Colonic mucosa (tissue), 4 donors: ENCODE measurements around the gene PSAPL1. TPM values are rescaled to one million over a fixed set of nuclear protein-coding genes. Genes with fewer than 3 reads are reported as not detected.

ENCODE experiments used
- DNase-seq: peaks from one replicate; pipeline ENCODE4 v3.0.0-alpha.2; 2020
- H3K27ac ChIP-seq: fragments of 200-600 bp; one replicate; pipeline ENCODE4 v1.8.0; 2021
- H3K27me3 ChIP-seq: fragments of 200-600 bp; one replicate; pipeline ENCODE4 v1.8.0; 2021
- H3K36me3 ChIP-seq: fragments of 200-600 bp; one replicate; pipeline ENCODE4 v1.8.0; 2021
- H3K4me1 ChIP-seq: fragments of 200-600 bp; one replicate; pipeline ENCODE4 v1.8.0; 2021; ENCODE audit warnings: mild to moderate bottlenecking
- H3K4me3 ChIP-seq: fragments of 200-600 bp; one replicate; pipeline ENCODE4 v1.8.0; 2021
- H3K9ac ChIP-seq, 2 donors: one replicate each; pipeline ENCODE4 v1.7.0; 2013; ENCODE audit warnings: control low read depth in 2 of 2, low read depth in 2 of 2, low read length in 2 of 2
- H3K9me3 ChIP-seq: fragments of 200-600 bp; one replicate; pipeline ENCODE4 v1.8.0; 2021
- intact Hi-C: fragments of 100-400 bp; cut with DNase I; formaldehyde crosslinking; loops from one replicate; pipeline ENCODE4 v1.14.1; 2022
- total RNA-seq, 2 donors: library from RNA; stranded (reverse); fragmentation: NEBNext Ultra II Directional in 1 of 2; extraction: Animal tissue kit (Norgen Biotek cat#: 25700) in 1 of 2; gene quantifications; one replicate each; pipeline ENCODE4 v1.2.1, GENCODE V29; 2021
- TF ChIP-seq, protein P1 (sequence below): fragments of 200-600 bp; IDR thresholded peaks from one replicate; pipeline ENCODE4 v1.8.0; 2022; ENCODE audit warnings: antibody characterized with exemption, mild to moderate bottlenecking
- donor health status: healthy.
- donor health status: DM: no; HTN: no; CAD: no.
- donor health status: DM: no; HTN: no; CAD: no.

The PSAPL1 gene
- total RNA-seq, 2 donors from 2014 or later, result not detected

DNA sequence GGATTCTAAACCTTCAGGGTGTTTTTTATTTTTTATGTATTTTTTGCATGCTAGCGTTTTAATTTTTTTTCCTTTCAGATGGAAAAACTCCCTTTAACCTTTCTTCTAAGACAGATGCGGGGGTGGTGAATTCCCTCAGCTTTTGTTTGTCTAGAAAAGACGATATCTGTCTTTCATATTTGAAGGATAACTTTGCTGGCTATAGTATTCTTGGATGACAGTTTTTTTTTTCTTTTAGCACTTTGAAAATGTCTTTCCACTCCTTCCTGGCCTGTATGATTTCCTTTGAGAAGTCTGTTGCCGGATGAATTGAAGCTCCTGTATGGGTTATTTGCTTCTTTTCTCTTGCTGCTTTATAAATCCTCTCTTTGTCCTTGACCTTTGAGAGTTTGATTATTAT lies 26.6 kb downstream of the PSAPL1 start:
- DNase-seq, result no peak
- H3K4me1 ChIP-seq, result no peaks in the 10 kb centered on the region
- no peak overlapping the region for H3K9ac ChIP-seq
- TF ChIP-seq, protein P1, sequence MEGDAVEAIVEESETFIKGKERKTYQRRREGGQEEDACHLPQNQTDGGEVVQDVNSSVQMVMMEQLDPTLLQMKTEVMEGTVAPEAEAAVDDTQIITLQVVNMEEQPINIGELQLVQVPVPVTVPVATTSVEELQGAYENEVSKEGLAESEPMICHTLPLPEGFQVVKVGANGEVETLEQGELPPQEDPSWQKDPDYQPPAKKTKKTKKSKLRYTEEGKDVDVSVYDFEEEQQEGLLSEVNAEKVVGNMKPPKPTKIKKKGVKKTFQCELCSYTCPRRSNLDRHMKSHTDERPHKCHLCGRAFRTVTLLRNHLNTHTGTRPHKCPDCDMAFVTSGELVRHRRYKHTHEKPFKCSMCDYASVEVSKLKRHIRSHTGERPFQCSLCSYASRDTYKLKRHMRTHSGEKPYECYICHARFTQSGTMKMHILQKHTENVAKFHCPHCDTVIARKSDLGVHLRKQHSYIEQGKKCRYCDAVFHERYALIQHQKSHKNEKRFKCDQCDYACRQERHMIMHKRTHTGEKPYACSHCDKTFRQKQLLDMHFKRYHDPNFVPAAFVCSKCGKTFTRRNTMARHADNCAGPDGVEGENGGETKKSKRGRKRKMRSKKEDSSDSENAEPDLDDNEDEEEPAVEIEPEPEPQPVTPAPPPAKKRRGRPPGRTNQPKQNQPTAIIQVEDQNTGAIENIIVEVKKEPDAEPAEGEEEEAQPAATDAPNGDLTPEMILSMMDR, result no peak
- no peaks in the 10 kb centered on the region for H3K36me3 ChIP-seq
- no peaks in the 10 kb centered on the region for H3K9me3 ChIP-seq
- intact Hi-C loops, result no loop called here
- H3K27me3 ChIP-seq, result no peaks in the 10 kb centered on the region
- H3K27ac ChIP-seq, result no peak overlapping the region
- no peak overlapping the region for H3K4me3 ChIP-seq

DNA sequence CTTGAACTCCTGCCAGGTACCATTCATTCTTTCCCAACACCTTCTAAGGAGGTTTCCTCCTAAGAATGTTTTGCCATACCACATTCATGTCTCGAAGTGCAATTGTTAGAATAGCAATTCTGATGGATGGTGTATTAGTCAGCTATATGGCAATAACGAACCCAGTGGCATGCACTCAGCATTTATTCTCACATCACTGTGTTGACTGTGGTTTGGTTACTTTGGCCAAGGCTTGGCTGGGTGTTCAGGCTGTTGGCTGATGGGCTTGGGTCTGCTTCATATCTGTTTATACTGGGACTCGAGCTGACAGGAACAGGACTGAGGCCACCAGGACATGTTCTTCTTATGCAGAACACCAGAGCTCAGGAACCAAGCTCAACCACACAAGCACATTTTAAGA lies 31.7 kb downstream of the PSAPL1 start:
- intact Hi-C loops, result no loop called here
- TF ChIP-seq, protein P1, result no peak

DNA sequence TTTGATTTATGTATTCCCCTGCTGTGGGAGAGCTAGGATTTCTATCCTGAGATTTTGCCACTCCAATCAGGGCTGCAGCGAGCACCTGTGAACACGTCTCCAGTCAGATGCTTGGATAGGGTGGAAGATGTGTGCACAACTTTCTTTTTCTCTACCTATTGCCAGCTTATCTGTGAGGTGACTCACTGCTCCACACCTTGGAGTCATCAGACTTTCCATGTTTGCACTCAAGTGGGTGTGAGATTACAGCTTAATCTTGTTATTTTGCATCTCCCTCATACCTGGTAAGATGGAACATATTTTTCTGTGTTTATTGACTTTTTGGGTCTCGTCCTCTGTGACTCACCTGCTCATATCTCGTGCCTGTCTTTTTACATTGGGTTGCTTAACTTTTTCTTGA lies 32.2 kb downstream of the PSAPL1 start:
- Histone ChIP-seq H3K27me3 (no peaks in the 10 kb centered on the region), H3K4me1 (no peaks in the 10 kb centered on the region), H3K4me3 (no peak overlapping the region), H3K9me3 (no peaks in the 10 kb centered on the region), H3K36me3 (no peaks in the 10 kb centered on the region), H3K9ac (no peak overlapping the region), H3K27ac (no peak overlapping the region)
- DNase-seq, result no peak
- TF ChIP-seq, protein P1, result no peak
- intact Hi-C loops, result no loop called here

More for the DNA sequence above, 31.7 kb downstream of the PSAPL1 start:
- H3K4me1 ChIP-seq, result no peaks in the 10 kb centered on the region
- DNase-seq, result no peak
- H3K4me3 ChIP-seq, result no peak overlapping the region
- H3K9ac ChIP-seq, result no peak overlapping the region
- H3K27ac ChIP-seq, result no peak overlapping the region
- no peaks in the 10 kb centered on the region for H3K27me3 ChIP-seq
- H3K9me3 ChIP-seq, result no peaks in the 10 kb centered on the region
- H3K36me3 ChIP-seq, result no peaks in the 10 kb centered on the region

DNA sequence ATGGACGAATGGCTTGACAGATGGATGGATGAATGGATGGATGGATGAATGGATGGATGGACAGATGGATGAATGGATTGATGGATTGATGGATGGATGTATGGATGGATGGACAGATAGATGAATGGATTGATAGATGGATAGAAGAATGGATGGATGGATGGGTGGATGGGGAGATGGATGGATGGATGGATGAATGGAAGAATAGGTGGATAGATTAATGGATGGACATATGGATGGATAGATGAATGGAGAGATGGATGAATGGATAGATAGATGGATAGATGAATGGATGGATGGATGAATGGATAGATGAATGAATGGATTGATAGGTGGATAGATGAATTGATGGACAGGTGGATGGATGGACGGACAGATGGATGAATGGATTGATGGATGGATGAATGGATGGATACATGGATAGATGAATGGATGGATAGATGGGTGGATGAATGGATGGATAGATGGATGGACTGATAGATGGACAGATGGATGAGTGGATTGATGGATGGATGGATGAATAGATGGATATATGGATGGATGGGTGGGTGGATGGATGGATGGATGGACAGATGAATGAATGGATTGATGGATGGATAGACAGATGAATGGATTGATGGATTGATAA lies 33.9 kb downstream of the PSAPL1 start:
- TF ChIP-seq, protein P1, result no peak
- Histone ChIP-seq H3K4me3 (no peak overlapping the region), H3K36me3 (no peaks in the 10 kb centered on the region), H3K9me3 (no peaks in the 10 kb centered on the region), H3K27ac (no peak overlapping the region), H3K9ac (no peak overlapping the region), H3K27me3 (no peaks in the 10 kb centered on the region), H3K4me1 (no peaks in the 10 kb centered on the region)
- DNase-seq, result no peak
- intact Hi-C loops, result no loop called here

DNA sequence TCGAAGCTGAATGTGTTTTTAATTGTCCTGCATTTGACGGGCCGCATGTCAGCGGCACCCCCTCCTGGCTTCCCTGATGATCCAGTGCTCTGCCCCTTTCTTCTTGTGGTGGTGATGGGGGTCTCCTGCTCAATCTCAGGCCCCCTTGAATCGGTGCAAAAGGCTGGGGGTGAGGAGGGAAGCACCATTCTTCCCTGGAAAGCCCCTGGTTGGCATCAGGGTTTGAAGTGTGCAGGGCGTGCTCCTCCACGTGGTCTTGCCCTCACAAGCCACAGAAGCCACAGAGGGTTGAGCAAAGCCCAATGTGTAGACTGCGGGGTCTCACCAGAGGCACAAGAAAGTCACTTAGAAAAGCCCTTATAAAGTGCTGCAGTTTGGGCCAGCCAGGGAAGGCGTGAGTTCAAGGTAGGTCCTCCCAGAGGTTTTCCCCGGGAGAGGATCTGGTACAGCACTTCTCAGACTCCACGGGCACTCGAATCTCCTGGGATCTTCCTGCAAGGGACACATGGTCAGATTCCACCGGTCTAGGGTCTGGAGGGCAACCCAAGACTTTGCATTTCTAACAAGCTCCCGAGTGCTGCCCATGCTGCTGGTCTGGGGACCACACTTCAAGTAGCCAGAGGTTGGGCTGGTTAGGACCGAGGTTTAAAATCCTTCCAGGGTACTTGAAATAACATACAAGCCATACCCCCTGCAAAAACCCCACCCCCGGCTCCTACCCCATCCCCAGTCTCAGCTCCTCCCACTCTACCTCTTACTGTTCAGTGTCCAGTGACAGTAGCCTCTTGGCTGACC lies 35.1 kb downstream of the PSAPL1 start:
- no peak overlapping the region for H3K9ac ChIP-seq
- H3K4me1 ChIP-seq, result no peaks in the 10 kb centered on the region
- H3K27me3 ChIP-seq, result no peaks in the 10 kb centered on the region
- H3K9me3 ChIP-seq, result no peaks in the 10 kb centered on the region
- no peak overlapping the region for H3K27ac ChIP-seq
- no peak for DNase-seq
- H3K36me3 ChIP-seq, result no peaks in the 10 kb centered on the region
- TF ChIP-seq, protein P1, result no peak
- intact Hi-C loops, result no loop called here
- no peak overlapping the region for H3K4me3 ChIP-seq
